OCI-LY7 (cell line): ENCODE data around the gene ZNF738.

Source experiments
- EZH2phosphoT487 ChIP-seq: fragments of 200-600 bp; sonication (generic); IDR thresholded peaks from 2 replicates; pipeline ENCODE4 v1.6.1; 2018; ENCODE audit warnings: low read depth, borderline replicate concordance, mild to moderate bottlenecking, mixed run types, antibody characterized with exemption, low read length, moderate library complexity, mixed read lengths
- TF ChIP-seq, protein P1 (sequence below): fragments of 200-600 bp; sonication (generic); conservative IDR thresholded peaks from 2 replicates; pipeline ENCODE4 v1.5.1; 2014; ENCODE audit warnings: mild to moderate bottlenecking, antibody characterized with exemption, low read length, moderate library complexity, mixed read lengths

DNA sequence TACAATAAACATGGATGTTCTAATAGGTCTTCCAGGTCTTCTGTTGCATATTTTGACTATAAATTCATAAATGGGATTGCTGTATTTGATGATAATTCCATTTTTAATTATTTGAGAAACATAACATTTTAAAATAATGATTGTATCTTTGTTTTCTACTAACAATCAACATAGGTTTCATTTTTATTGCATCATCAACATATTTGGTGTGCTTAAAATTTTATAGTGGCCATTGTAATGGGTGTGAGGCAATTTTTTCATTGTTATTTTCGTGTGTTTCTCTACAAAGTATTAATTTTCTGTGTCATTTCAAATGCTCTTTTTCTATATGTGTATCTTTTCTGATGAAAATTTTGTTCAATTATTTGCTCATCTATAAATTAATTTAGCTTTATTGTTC lies 51.4 kb downstream of the ZNF738 start:
- TF ChIP-seq, protein P1, sequence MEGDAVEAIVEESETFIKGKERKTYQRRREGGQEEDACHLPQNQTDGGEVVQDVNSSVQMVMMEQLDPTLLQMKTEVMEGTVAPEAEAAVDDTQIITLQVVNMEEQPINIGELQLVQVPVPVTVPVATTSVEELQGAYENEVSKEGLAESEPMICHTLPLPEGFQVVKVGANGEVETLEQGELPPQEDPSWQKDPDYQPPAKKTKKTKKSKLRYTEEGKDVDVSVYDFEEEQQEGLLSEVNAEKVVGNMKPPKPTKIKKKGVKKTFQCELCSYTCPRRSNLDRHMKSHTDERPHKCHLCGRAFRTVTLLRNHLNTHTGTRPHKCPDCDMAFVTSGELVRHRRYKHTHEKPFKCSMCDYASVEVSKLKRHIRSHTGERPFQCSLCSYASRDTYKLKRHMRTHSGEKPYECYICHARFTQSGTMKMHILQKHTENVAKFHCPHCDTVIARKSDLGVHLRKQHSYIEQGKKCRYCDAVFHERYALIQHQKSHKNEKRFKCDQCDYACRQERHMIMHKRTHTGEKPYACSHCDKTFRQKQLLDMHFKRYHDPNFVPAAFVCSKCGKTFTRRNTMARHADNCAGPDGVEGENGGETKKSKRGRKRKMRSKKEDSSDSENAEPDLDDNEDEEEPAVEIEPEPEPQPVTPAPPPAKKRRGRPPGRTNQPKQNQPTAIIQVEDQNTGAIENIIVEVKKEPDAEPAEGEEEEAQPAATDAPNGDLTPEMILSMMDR: no peak
- no peak for TF ChIP-seq EZH2phosphoT487
